Spleen (tissue), 7 donors: ENCODE data around the gene GOLGA3.

Experiments used
- POLR2A ChIP-seq, 3 donors: fragments of 450-650 bp; IDR thresholded peaks; one replicate each; pipeline ENCODE4 v1.5.1; 2017; ENCODE audit warnings: antibody characterized with exemption in 3 of 3, mild to moderate bottlenecking in 1 of 3
- POLR2AphosphoS5 ChIP-seq, 3 donors: sonication (generic); formaldehyde crosslinking; IDR thresholded peaks; one replicate each; pipeline ENCODE4 v1.5.1; 2017; ENCODE audit warnings: antibody characterized with exemption in 3 of 3
- TF ChIP-seq, protein P1 (sequence below), 11 experiments: fragments of 200-600 bp in 7 of 11; fragments of 450-650 bp in 4 of 11; sonication (generic) in 4 of 11; IDR thresholded peaks in 8 of 11; conservative IDR thresholded peaks in 3 of 11; 1 replicate in 7 of 11; 2 replicates in 4 of 11; pipeline versions ENCODE4 v1.4.0 to v1.8.0; 2016 to 2021; ENCODE audit warnings: antibody characterized with exemption in 11 of 11, inconsistent platforms in 4 of 11, mild to moderate bottlenecking in 1 of 11
- donor health status: DM: no; HTN: no; CAD: no; lungs with moderate emphysema.
- donor health status: DM: no; HTN: no; CAD: no.
- donor health status: DM: no; HTN: no; CAD: no.

DNA sequence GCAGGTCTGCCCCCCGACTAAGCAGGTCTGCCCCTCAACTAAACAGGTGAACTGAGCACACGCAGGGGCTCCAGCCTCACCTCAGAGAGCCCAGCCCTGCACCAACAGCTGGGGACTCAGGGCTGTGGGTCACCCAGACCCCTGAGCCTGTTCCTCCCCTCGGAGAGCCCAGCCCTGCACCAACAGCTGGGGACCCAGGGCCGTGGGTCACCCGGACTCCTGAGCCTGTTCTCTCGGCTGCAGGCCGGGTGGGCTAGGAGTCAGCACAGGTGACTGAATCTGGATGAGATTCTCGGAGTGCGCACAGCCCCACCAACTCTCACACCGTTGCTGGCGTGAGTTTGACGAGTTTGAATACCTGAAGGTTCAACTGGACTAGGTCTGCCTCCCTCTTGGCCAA lies 46.7 kb downstream of the GOLGA3 start:
- no peak for TF ChIP-seq POLR2A (IDR thresholded peaks at IDR 0.05)
- TF ChIP-seq, protein P1, sequence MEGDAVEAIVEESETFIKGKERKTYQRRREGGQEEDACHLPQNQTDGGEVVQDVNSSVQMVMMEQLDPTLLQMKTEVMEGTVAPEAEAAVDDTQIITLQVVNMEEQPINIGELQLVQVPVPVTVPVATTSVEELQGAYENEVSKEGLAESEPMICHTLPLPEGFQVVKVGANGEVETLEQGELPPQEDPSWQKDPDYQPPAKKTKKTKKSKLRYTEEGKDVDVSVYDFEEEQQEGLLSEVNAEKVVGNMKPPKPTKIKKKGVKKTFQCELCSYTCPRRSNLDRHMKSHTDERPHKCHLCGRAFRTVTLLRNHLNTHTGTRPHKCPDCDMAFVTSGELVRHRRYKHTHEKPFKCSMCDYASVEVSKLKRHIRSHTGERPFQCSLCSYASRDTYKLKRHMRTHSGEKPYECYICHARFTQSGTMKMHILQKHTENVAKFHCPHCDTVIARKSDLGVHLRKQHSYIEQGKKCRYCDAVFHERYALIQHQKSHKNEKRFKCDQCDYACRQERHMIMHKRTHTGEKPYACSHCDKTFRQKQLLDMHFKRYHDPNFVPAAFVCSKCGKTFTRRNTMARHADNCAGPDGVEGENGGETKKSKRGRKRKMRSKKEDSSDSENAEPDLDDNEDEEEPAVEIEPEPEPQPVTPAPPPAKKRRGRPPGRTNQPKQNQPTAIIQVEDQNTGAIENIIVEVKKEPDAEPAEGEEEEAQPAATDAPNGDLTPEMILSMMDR (IDR thresholded peaks at IDR 0.05 in 8 of 11, conservative IDR thresholded peaks at IDR 0.05 in 3 of 11) = no peak
- peak in 1 of 3 donors; percentile 24 for TF ChIP-seq POLR2AphosphoS5 (IDR thresholded peaks at IDR 0.05)
